ENCODE data around the gene ASPG. TPM values are rescaled to one million over a fixed set of nuclear protein-coding genes. Genes with fewer than 3 reads are reported as not detected.

The ASPG gene
- total RNA-seq, 1 donor from 2014 or later, result 0.82 TPM

GRCh38 chr14:104075530-104076151 is 9.9 kb upstream of the ASPG start:
- no peak for DNase-seq

- no peak for DNase-seq
Observed at GRCh38 chr14:104076743-104077142, 8.8 kb upstream of the ASPG start.

- DNase-seq, result peak; percentile 95
Observed at GRCh38 chr14:104078031-104078455, 7.5 kb upstream of the ASPG start.

- no peak for DNase-seq
Observed at GRCh38 chr14:104080376-104081260, 4.9 kb upstream of the ASPG start.

- DNase-seq, result no peak
Observed at GRCh38 chr14:104081261-104081835, 4.2 kb upstream of the ASPG start.

GRCh38 chr14:104081951-104082464 is 3.5 kb upstream of the ASPG start:
- DNase-seq, result no peak

- peak; percentile 53 for DNase-seq
Observed at GRCh38 chr14:104082807-104083206, 2.7 kb upstream of the ASPG start.

- no peak for DNase-seq
Observed at GRCh38 chr14:104084251-104085002, 1.1 kb upstream of the ASPG start.

- no peak for DNase-seq
Observed at GRCh38 chr14:104085889-104086201, 345 bp downstream of the ASPG start.

- no peak for DNase-seq
Observed at GRCh38 chr14:104086210-104086660, 735 bp downstream of the ASPG start.

GRCh38 chr14:104086661-104087461 is 1.4 kb downstream of the ASPG start:
- no peak for DNase-seq

- no peak for DNase-seq
Observed at GRCh38 chr14:104087505-104087904, 2.0 kb downstream of the ASPG start.

- no peak for DNase-seq
Observed at GRCh38 chr14:104087981-104088850, 2.7 kb downstream of the ASPG start.

GRCh38 chr14:104090071-104090748 is 4.7 kb downstream of the ASPG start:
- no peak for DNase-seq

GRCh38 chr14:104091061-104091926 is 5.8 kb downstream of the ASPG start:
- DNase-seq, result no peak

- no peak for DNase-seq
Observed at GRCh38 chr14:104091927-104092771, 6.6 kb downstream of the ASPG start.

- no peak for DNase-seq
Observed at GRCh38 chr14:104092931-104093365, 7.4 kb downstream of the ASPG start.

Data from tongue (tissue), 2 donors.